Tibial artery (tissue), 4 donors: ENCODE data around the gene GLUL.

Source experiments
- DNase-seq, 2 donors: peaks; one replicate each; pipeline ENCODE4 v3.0.0-alpha.2; 2019
- H3K27ac ChIP-seq, 2 donors: fragments of 200-600 bp; sonication (generic) in 1 of 2; 1 replicate in 1 of 2; 2 replicates in 1 of 2; pipeline ENCODE4 v1.5.1; 2018 to 2019; ENCODE audit warnings: mild to moderate bottlenecking in 1 of 2
- H3K27me3 ChIP-seq, 2 donors: fragments of 200-600 bp; sonication (generic) in 1 of 2; one replicate each; pipeline versions ENCODE4 v1.5.1 to v1.6.0; 2016 to 2019
- H3K36me3 ChIP-seq, 3 donors: fragments of 200-600 bp; sonication (generic) in 2 of 3; one replicate each; pipeline ENCODE4 v1.5.1; 2016 to 2019; ENCODE audit warnings: mild to moderate bottlenecking in 2 of 3
- H3K4me1 ChIP-seq, 4 donors: fragments of 200-600 bp; sonication (generic) in 2 of 4; 1 replicate in 3 of 4; 2 replicates in 1 of 4; pipeline ENCODE4 v1.5.1; 2016 to 2019
- H3K4me3 ChIP-seq, 2 donors: fragments of 200-600 bp; sonication (generic) in 1 of 2; 1 replicate in 1 of 2; 2 replicates in 1 of 2; pipeline ENCODE4 v1.5.1; 2018 to 2019; ENCODE audit warnings: mild to moderate bottlenecking in 2 of 2
- H3K9me3 ChIP-seq, 3 donors: fragments of 200-600 bp; sonication (generic) in 1 of 3; one replicate each; pipeline ENCODE4 v1.5.1; 2016 to 2019
- intact Hi-C: fragments of 100-400 bp; cut with DNase I; formaldehyde crosslinking; loops from one replicate; pipeline ENCODE4 v1.15.0; 2023; ENCODE audit warnings: low total_unique reads
- TF ChIP-seq, protein P1 (sequence below), 2 experiments: fragments of 200-600 bp in 1 of 2; fragments of 450-650 bp in 1 of 2; IDR thresholded peaks; one replicate each; pipeline ENCODE4 v1.5.1; 2017 to 2019; ENCODE audit warnings: antibody characterized with exemption in 2 of 2, mild to moderate bottlenecking in 1 of 2, moderate library complexity in 1 of 2

The GLUL gene

DNA sequence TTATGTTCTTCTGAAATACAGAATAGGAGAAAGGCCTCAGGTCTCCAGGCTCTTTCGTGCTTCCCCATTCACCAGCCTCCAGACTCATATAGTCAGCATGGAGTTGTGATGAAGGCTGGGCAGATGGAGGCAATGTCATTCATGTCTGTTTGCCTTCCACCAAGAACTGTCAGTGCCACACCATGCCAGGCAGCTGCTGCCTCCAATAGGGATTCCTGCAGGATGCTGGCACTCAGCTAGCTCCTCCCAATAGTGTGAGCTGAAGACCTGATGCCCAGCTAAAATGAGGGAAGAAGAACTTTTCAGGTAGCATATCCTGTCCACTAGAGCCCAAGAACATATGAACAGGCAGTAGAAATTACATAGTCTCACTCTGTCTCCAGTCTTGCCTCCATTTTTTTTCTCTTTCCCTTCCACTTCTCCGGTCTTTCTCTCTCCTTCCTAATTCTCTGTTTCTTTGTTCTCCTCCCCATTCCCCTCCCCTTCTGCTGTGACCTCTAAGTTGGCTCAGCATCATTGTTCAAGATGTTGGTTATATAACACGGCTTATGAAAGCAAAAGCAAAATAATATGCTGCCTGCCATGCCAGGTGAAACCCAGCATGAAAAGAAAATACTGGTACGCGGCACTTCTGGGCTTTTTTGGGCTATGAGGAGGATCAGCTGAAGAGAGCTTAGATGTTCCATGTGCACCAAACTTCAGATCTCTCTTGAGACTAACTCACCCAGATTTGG lies 17.3 kb downstream of the GLUL start:
- Histone ChIP-seq H3K4me3 (no peak overlapping the region), H3K36me3 (no peaks in the 10 kb centered on the region), H3K9me3 (no peaks in the 10 kb centered on the region), H3K4me1 (peaks cover 0 to 4% (median 0%) of the 10 kb centered on the region in 4 donors), H3K27me3 (no peaks in the 10 kb centered on the region), H3K27ac (no peak overlapping the region)
- intact Hi-C loops: no loop called here
- TF ChIP-seq, protein P1, sequence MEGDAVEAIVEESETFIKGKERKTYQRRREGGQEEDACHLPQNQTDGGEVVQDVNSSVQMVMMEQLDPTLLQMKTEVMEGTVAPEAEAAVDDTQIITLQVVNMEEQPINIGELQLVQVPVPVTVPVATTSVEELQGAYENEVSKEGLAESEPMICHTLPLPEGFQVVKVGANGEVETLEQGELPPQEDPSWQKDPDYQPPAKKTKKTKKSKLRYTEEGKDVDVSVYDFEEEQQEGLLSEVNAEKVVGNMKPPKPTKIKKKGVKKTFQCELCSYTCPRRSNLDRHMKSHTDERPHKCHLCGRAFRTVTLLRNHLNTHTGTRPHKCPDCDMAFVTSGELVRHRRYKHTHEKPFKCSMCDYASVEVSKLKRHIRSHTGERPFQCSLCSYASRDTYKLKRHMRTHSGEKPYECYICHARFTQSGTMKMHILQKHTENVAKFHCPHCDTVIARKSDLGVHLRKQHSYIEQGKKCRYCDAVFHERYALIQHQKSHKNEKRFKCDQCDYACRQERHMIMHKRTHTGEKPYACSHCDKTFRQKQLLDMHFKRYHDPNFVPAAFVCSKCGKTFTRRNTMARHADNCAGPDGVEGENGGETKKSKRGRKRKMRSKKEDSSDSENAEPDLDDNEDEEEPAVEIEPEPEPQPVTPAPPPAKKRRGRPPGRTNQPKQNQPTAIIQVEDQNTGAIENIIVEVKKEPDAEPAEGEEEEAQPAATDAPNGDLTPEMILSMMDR (IDR thresholded peaks at IDR 0.05): no peak
- no peak for DNase-seq

DNA sequence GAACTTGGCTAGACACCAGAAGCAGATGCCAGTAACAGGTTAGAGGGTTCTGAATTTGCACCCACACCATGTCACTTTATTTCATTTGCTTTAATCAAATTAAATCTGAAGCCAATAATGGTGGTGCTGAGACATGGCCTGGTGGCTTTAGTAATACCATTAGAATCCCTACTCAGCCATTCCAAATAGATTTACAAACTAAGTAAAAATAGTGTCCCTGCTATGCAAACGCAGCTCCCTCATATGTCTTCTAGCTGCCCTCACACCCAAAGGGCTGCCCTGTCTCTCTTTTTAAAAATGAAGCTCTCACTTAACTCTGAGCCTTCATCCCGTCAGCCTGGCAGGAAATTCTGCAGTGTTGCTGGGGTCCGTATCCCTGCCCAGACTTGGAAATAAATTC lies 21.1 kb downstream of the GLUL start:
- H3K27ac ChIP-seq: no peak overlapping the region
- TF ChIP-seq, protein P1 (IDR thresholded peaks at IDR 0.05): no peak
- H3K4me3 ChIP-seq: no peak overlapping the region
- DNase-seq: no peak
- H3K27me3 ChIP-seq: no peaks in the 10 kb centered on the region
- intact Hi-C loops: no loop called here
- H3K4me1 ChIP-seq: peaks cover 0 to 17% (median 9%) of the 10 kb centered on the region in 4 donors
- H3K9me3 ChIP-seq: no peaks in the 10 kb centered on the region
- no peaks in the 10 kb centered on the region for H3K36me3 ChIP-seq

DNA sequence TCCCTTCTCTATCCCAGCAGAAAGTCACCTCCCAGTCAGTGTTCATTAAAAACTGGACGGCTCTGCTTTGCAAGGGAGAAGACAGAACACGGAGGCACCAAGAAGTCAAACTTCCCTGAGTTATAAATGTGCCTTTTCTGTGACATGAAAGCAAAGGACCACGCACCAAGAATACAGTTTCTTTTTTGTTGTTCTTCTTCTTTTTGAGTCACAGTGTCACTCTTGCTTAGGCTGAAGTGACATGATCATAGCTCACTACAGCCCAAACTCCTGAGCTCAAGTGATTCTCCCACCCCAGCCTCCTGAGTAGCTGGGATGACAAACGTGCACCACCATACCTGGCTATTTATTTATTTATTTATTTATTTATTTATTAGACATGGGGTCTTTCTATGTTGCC lies 22.7 kb downstream of the GLUL start:
- H3K27me3 ChIP-seq: no peaks in the 10 kb centered on the region
- peaks cover 0 to 14% (median 8%) of the 10 kb centered on the region in 4 donors for H3K4me1 ChIP-seq
- no peak overlapping the region for H3K4me3 ChIP-seq
- H3K27ac ChIP-seq: no peak overlapping the region
- H3K36me3 ChIP-seq: no peaks in the 10 kb centered on the region
- TF ChIP-seq, protein P1 (IDR thresholded peaks at IDR 0.05): no peak
- intact Hi-C loops: no loop called here
- H3K9me3 ChIP-seq: no peaks in the 10 kb centered on the region
- DNase-seq: no peak

DNA sequence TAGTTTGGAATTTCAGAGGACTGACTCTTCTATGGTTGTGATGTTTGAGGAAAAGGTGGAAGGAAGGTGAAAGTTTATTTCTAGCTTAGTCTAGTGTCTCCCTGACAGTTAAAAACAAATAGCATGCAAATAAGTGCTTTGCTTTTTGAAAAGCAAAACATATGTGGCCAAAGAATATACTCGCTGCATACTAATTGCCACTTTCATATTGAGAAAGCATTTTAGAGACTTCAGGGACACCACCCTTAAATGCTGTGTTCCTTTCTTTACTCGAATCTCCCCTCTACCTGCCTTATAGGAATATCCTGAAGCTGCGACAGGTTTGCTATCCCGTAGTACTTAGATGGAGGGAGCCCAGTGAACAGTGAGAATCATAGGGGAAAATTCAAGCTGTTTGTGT lies 23.2 kb downstream of the GLUL start:
- peaks cover 0 to 14% (median 8%) of the 10 kb centered on the region in 4 donors for H3K4me1 ChIP-seq
- H3K4me3 ChIP-seq: no peak overlapping the region
- intact Hi-C loops: no loop called here
- H3K36me3 ChIP-seq: no peaks in the 10 kb centered on the region
- H3K9me3 ChIP-seq: no peaks in the 10 kb centered on the region
- no peak for DNase-seq
- no peaks in the 10 kb centered on the region for H3K27me3 ChIP-seq
- no peak overlapping the region for H3K27ac ChIP-seq
- TF ChIP-seq, protein P1 (IDR thresholded peaks at IDR 0.05): no peak

DNA sequence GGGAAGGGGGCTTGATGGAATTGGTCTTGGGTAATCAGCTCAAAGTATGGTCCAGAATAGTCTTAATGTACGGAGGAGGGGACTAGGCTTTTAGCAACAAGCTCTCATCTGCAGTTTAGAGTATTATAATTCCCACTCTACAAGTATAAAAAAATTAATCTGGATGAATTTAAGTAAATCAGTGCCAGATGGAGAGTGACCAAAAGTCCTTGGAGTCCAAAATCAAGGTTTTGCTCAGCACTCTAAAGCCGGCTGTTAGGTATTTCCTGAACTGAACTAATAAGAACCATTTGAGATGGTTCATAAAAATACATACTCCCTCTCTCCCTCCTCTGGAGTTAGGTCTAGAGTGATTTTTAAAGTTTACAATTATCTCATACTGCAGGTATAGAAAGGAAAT lies 23.7 kb downstream of the GLUL start:
- Histone ChIP-seq H3K27me3 (no peaks in the 10 kb centered on the region), H3K27ac (no peak overlapping the region), H3K4me1 (peaks cover 0 to 14% (median 8%) of the 10 kb centered on the region in 4 donors), H3K36me3 (no peaks in the 10 kb centered on the region), H3K4me3 (no peak overlapping the region), H3K9me3 (no peaks in the 10 kb centered on the region)
- intact Hi-C loops: no loop called here
- DNase-seq: no peak
- TF ChIP-seq, protein P1 (IDR thresholded peaks at IDR 0.05): no peak
